NCI-H748 treated with DMSO at 0.1 percent for 48 hours (cell line): Measurements from ENCODE around the gene MLLT10.

Source experiments
- DNase-seq: peaks from one replicate; lab custom pipeline; 2025; lab: John Stamatoyannopoulos, UW

The MLLT10 gene

DNA sequence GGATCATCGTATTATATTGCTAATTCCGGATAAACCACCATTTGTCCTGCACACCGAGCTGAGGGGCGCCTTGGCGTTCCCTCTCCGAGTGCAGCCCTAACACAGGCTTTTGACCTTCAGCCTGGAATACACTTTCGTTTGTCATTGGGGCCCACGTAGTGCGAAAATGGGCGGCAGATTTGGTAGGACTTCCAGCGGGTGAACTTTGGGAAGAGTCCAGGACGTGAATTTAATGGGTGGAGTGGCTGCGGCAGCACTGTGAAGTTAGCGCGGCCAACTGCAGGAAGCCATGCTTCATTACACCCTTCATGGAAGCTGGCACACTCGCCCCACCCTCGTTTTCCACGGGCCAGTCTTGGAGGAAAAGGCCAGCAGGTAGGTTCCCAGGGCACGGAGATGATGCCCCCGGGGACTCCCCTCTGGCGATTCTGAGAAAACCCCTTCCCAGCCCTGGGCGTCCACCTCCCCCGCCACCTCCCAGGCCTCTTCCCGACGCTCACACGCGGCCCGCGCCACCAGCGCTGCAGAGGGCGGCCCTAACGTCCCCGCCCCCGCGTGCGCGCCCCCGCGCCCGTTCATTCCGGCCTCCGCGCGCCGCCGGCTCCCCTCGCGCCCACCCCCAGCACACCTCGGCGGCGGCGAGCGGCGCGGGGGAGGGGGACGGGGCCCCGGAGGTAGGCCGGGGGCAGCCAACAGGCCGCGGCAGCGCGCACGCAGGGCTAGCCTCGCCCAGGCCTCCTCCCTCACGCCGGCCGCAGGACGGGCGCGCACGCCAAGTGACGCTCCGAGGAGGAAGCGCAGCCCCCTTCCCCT is at the start of gene MLLT10:
TSS of gene MLLT10 (plus strand) at position 766 of the 813 bp plus-strand sequence. CDS start 413 bp downstream, outside the sequence.
- peak; percentile 90 for DNase-seq

DNA sequence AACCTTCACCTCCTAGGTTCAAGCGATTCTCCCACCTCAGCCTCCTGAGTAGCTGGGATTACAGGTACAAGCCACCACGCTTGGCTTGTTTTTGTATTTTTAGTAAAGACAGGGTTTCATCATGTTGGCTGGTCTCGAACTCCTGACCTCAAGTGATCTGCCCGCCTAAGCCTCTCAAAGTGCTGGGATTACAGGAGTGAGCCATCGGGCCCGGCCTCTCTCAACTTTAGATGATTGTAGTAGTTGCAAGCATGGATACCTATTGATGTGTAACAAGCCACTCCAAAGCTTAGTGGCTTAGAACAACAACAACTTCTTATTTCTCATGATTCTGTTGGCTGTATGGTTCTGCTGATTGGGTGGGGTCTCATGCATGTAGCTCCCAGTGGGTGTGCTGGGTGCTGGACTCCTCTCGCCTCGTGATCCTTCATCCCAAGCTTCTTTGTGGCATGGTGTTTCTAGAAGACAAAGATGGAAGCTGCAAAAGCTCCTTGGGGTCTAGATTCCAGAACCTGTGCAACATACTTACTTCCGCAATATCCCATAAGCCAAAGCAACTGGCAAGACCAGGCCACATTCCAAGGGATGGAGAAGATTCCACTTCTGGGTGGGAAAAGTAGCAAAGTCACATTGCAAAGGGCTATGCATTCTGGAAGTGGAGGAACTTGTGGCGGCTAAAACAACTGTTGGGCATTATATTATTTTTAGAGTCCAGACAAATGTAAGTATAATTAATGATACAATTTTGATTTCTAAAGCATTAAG is 46.4 kb upstream of the MLLT10 start:
- no peak for DNase-seq

GRCh38 chr10:21488246-21488956 is 45.6 kb upstream of the MLLT10 start:
- DNase-seq, result no peak

- no peak for DNase-seq
These were observed 45.0 kb upstream of the MLLT10 start for GRCh38 chr10:21488957-21489446.

DNA sequence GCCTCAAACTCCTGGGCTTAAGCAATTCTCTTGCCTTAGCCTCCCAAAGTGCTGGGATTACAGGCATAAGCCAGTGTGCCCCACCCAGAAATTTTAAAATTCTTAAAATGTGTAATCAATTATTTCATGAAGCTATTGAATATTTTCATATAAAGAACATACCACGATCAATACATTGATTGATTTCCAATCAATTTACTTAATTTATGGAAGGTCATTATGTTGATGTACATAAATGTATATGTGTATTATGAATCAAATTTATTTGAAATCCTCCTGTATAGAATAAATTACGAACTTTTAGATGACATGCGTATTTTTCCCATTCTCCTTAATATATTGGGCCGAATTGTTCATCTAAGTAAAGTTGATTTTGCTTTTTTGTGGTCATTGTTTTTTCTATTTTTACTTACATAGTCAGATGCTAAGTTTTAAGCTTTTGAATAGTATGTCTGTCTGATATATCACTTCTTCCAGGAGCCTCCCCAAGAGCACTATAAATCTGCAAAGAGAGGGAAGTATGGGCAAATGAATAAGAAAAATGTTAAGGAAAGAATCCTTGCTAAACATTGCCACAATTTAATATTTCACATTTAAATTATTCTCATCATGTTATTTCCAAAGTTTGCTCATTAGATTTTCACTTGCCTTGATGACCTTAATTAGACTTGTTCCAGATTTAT is 43.9 kb upstream of the MLLT10 start:
- DNase-seq, result no peak

GRCh38 chr10:21490711-21491105 is 43.3 kb upstream of the MLLT10 start:
- DNase-seq, result no peak

- no peak for DNase-seq
These were observed 41.6 kb upstream of the MLLT10 start for GRCh38 chr10:21492421-21492820.

DNA sequence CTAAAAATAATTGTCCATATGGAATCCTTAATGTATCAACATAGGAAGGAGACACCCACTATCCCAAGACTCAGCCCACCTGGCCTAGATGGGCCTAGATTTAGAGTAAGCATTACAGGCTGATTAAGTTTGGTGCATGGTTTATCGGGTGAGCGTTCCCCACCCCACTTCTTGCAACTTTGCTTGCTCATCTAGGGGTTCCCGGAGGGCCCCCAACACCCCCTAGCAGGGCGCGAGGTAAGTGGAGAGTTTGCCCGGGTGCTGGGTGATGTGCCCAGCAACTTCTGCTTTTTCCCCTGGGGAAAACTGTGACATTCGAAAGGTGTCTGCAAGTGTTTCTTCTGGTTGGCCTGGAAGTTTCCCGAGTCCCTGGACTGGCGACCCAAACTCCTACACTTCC is 40.2 kb upstream of the MLLT10 start:
- DNase-seq, result no peak

DNA sequence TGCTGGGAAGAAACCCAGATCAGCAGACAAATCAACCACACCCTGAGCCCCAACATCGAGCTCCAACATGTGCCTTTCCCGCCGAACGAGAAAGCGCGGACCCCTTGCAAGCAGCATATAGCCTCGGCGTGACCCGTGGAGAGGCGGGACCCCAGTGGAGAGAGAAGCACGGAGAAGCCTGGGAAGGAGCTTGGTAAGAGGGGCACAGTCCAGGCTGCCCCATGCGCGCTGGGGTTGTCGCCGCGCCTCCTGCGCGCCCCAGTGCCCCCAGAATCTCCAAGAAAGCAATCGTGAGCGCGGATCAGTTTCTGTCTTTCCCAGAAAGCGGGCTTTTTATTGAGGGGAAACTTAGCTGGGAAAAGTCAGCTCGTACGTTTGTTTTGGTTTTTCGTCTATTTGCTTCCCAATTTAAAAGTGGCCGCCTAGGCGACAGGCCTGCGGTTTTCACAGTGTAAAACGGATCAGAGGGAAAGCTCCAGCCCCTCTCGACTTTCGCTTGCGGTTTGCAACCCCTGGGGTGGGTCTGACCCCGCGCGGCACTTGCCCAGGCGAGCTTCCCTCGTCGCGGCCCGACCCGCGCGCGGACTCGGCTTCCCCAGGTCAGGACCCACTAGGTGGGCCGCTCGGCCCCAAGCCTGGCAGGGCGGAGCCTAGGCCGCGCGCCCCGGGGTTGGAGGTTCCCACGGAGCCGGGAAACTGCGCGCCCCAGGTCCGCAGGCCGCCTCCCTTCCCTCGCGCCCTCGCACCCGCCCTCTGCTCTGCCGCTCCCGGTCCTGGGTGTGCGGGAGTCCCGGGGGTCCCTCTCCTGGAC is 39.6 kb upstream of the MLLT10 start:
- DNase-seq, result no peak

- no peak for DNase-seq
These were observed 38.9 kb upstream of the MLLT10 start for GRCh38 chr10:21495002-21495751.

DNA sequence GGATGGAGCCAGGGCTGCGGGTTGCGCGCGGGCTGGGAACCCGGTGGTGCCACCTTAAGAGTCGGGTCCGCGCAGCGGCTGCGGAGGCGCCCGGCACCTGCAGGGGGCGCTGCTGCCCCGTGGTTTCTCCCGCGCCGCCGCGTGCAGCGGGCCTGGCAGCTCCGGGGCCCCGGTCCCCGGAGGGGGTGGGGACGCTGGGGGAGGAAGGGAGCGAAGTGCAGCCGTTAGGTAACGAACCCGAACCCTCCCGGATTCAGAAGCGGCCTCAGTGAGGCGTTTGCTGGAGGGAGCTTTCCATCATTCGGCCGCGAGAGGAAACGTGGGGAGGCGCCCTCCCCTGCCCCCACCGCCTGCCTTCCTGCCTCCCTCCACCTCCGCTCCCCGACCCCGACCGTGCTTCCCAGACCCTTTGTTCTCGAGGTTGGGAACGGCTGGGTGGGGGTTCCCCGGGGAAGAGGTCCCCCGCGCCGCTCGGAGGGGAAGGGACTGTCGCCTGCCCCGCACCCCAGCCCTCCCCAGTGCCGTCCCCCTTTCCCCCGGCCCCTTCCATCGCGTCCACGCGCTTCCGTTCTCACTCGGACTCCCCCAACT is 38.2 kb upstream of the MLLT10 start:
- peak; percentile 65 for DNase-seq

DNA sequence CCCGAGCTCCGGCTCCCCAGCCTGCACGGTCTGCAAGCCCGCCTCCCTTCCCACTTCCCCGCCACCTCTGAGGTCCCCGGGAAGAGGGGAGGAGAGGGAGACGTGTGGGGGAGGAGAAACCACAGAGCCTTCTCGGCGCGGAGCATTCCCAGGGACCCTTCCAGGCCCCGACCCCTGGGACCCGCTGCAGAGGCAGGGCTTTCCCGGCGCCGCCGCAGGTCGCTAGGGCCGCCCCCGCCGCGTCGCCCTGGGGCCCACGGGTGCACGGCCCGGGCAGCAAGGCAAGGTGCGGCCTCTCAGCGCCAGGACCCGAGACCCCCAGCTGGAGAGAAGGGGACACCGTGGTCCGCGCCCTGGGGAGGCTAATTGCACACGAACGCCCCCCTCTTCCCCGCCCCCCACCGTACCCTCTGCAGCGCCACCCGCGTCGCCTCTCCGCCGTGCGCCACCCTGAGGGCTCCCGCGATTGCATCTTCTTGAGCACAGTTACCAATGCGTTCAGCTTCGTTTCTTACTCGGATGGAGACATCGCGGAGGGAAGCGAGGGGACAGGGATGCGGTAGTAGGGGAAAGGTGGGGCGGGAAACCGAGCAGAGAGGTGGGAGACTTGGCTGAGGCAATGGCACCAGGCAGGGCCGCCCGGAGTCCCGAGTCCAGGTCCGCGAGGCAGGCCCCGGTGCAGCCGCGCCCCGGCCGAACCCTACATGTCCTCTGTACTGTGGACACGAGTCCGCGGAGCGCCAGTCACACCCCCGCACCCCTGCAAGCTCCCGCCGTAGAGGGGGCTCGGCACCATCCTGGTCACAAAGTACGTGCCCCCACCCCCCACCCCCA is 37.5 kb upstream of the MLLT10 start:
- peak; percentile 35 for DNase-seq

GRCh38 chr10:21497177-21497807 is 36.7 kb upstream of the MLLT10 start:
- DNase-seq, result peak; percentile 72

DNA sequence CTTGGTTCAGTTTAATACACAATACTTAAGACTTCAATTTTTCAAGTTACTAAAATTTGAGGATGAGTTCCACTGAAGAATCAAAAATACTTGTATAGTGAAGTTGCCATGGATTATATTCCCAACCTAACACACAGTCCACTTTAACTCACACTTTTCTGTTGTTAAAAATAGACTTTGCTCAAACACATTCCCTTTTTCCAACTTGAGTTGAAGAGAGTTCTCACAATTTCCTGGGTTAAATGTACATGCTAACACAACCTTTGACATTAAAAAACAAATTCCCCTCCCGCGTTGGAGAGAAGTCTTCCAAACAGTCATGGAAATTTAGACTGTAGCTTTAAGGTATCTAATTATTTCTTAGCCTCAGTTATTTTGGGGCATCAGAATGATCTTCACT is 35.7 kb upstream of the MLLT10 start:
- DNase-seq, result no peak

DNA sequence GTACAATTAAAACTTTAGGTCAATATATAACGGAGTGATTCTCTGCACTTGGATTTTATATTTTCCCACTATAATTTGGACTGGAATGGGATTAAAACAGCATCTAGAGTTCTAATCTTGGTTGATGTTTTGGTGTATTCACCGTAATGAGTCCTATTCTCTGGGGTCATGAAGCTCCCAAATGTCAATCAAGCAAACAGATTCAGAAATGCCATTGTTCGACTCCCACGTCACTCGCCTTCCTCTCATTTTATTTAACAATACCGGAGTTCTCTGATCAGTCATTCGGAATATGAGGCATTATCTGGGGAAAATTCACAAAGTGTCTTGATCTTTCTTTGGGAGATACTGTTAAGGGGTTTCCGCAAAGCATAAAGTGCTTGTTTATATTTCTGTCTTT is 35.0 kb upstream of the MLLT10 start:
- no peak for DNase-seq

GRCh38 chr10:21499701-21500577 is 34.1 kb upstream of the MLLT10 start:
- no peak for DNase-seq

DNA sequence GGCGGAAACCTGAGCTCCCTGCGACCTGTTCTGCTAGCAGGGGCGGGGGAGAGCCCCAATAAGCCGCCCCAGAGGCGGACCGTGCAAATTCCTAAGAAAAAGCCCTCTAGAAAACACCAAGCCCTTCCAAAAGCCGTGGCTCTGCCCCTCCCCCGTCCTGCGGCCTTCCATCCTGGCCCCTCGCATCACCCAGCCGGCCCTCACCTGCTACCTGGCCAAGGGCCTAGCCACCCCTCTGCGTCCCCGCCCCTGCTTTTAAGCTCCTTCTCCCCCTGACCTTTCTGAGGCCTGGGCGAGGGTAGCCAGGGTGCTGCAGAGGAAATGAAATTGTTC is 33.5 kb upstream of the MLLT10 start:
- DNase-seq, result no peak

DNA sequence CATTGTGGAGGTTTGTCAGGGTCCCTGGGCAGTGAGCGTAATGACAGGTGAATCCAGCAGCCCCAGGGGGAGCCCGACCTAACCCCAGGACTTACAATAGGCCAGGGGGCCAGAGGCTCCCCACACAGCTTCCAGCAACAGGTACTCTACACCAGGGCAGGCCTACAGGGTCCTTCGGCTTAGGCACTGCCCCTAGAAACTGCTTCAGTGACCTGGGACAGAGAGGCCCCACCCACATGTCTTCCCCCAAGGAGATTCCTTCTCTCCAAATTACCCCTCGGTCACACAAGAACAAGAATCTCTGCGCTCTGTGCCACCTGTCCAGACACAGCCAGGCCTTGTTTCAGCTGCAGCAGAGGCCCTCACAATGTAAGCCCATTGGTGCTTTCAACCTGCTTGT is 32.9 kb upstream of the MLLT10 start:
- no peak for DNase-seq
